ENCODE data around the gene LRRC37B.
A peak's percentile ranks its signal among the peaks of the same experiment; 100 is the strongest.
"Not testable (repeated sequence)": the region's sequence is repeated elsewhere in the genome, so short reads cannot be mapped to it uniquely, and the experiment has no call there.

The LRRC37B gene

GRCh38 chr17:32066863-32067642 lies 59.9 kb downstream of the LRRC37B start:
- peak; percentile 15 for DNase-seq (ENCODE audit: low read depth)
- TF ChIP-seq CTCF (IDR thresholded peaks at IDR 0.05; ENCODE audit: low read length, missing control alignments), result peak; percentile 8
- H3K4me3 ChIP-seq (replicated peaks; ENCODE audit: low read depth, low read length), result not testable (repeated sequence)

- DNase-seq (ENCODE audit: low read depth), result peak; percentile 13
- not testable (repeated sequence) for H3K4me3 ChIP-seq (replicated peaks; ENCODE audit: low read depth, low read length)
These were observed 61.9 kb downstream of the LRRC37B start for GRCh38 chr17:32069067-32069466.

GRCh38 chr17:32071961-32072360 lies 64.8 kb downstream of the LRRC37B start:
- H3K4me3 ChIP-seq (replicated peaks; ENCODE audit: low read depth, low read length); DNase-seq (ENCODE audit: low read depth): not testable (repeated sequence)

- DNase-seq (ENCODE audit: low read depth); H3K4me3 ChIP-seq (replicated peaks; ENCODE audit: low read depth, low read length): not testable (repeated sequence)
These were observed 65.9 kb downstream of the LRRC37B start for GRCh38 chr17:32073131-32073530.

- not testable (repeated sequence) for H3K4me3 ChIP-seq (replicated peaks; ENCODE audit: low read depth, low read length)
- DNase-seq (ENCODE audit: low read depth), result peak; percentile 80
These were observed 72.6 kb downstream of the LRRC37B start for GRCh38 chr17:32079753-32080152.

GRCh38 chr17:32083550-32083979 lies 76.4 kb downstream of the LRRC37B start:
- not testable (repeated sequence) for DNase-seq (ENCODE audit: low read depth)
- H3K4me3 ChIP-seq (replicated peaks; ENCODE audit: low read depth, low read length), result peak overlapping the region; percentile 40

GRCh38 chr17:32084003-32084941 lies 77.1 kb downstream of the LRRC37B start:
- peak; percentile 69 for DNase-seq (ENCODE audit: low read depth)
- H3K4me3 ChIP-seq (replicated peaks; ENCODE audit: low read depth, low read length), result peak overlapping the region; percentile 40

GRCh38 chr17:32084942-32085829 lies 78.0 kb downstream of the LRRC37B start:
- not testable (repeated sequence) for DNase-seq (ENCODE audit: low read depth); H3K4me3 ChIP-seq (replicated peaks; ENCODE audit: low read depth, low read length)

- DNase-seq (ENCODE audit: low read depth); H3K4me3 ChIP-seq (replicated peaks; ENCODE audit: low read depth, low read length): not testable (repeated sequence)
These were observed 79.7 kb downstream of the LRRC37B start for GRCh38 chr17:32086833-32087232.

- not testable (repeated sequence) for H3K4me3 ChIP-seq (replicated peaks; ENCODE audit: low read depth, low read length); DNase-seq (ENCODE audit: low read depth)
These were observed 84.9 kb downstream of the LRRC37B start for GRCh38 chr17:32092062-32092461.

- H3K4me3 ChIP-seq (replicated peaks; ENCODE audit: low read depth, low read length), result no peak overlapping the region
- no peak for DNase-seq (ENCODE audit: low read depth)
- no peak for TF ChIP-seq CTCF (IDR thresholded peaks at IDR 0.05; ENCODE audit: low read length, missing control alignments)
These were observed 92.5 kb downstream of the LRRC37B start for GRCh38 chr17:32099686-32100085.

GRCh38 chr17:32100323-32100722 lies 93.1 kb downstream of the LRRC37B start:
- not testable (repeated sequence) for DNase-seq (ENCODE audit: low read depth); H3K4me3 ChIP-seq (replicated peaks; ENCODE audit: low read depth, low read length)

All from fibroblast of pulmonary artery (primary cell).